ENCODE data around the gene KCTD18.
A peak's percentile ranks its signal among the peaks of the same experiment; 100 is the strongest.

Gene KCTD18

DNA sequence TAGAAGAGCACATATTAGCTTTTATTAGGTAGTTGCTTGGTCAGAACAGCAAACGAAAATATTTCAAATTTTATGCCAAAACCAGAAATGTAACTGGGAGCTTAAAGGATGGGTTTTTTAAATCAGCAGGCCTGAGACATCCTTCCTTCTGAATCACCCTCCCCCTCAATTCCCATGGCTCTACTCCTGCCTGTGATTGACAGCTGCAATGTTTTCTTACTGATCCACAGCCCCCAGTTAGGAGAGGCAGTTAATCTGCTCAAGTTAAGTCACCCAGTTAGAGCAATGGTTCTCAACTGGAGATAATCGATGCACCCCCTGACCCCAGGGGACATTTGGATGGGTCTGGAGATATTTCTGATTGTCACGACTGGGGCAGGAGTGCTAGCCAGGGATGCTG is 24.9 kb downstream of the KCTD18 start:
- DNase-seq (ENCODE audit: low read depth) = no peak

GRCh38 chr2:200483729-200484198 is 26.1 kb downstream of the KCTD18 start:
- DNase-seq (ENCODE audit: low read depth) = no peak

DNA sequence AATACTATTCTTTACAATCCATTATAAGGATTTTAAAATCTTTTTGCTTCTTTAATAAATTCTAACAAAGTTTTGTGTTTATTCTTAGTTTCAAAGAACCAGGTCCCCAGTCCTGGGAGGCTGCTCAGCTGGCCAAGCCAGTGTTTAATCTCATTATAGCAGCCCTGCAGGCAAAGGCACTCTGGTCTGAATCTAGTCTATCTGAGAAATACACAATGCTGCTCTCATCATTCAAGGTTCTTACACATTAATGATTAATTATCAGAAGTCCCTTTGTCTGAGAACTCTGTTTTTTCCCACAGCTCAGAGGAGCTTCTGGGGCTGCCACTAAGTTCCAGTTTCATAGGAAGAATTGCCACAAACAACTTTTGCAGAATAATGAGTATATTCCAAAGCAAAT is 27.7 kb downstream of the KCTD18 start:
- DNase-seq (ENCODE audit: low read depth) = no peak

GRCh38 chr2:200479692-200480265 is 30.1 kb downstream of the KCTD18 start:
- DNase-seq (ENCODE audit: low read depth) = peak; percentile 29

- no peak for DNase-seq (ENCODE audit: low read depth)
Measured at GRCh38 chr2:200477667-200478131, 32.2 kb downstream of the KCTD18 start.

GRCh38 chr2:200476836-200477235 is 33.0 kb downstream of the KCTD18 start:
- no peak for DNase-seq (ENCODE audit: low read depth)

DNA sequence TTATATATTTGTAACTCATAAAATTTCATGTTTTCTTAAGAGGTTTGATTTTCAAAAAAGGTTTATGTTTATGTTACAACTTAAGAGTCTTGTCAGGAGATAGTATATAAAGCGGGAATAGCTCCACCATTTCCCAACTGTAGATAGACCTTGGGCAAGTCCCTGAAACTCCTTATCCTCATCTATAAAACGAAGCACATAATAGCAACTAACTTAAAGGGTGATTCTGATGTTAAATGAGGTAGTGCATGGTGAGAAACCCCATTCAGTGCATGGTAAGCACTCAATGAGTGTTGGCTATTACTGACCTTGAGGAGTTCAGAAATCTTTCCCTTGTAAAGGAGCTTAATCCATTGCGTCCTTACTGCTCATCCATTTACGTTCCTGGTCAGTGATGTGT is 34.1 kb downstream of the KCTD18 start:
- no peak for DNase-seq (ENCODE audit: low read depth)

DNA sequence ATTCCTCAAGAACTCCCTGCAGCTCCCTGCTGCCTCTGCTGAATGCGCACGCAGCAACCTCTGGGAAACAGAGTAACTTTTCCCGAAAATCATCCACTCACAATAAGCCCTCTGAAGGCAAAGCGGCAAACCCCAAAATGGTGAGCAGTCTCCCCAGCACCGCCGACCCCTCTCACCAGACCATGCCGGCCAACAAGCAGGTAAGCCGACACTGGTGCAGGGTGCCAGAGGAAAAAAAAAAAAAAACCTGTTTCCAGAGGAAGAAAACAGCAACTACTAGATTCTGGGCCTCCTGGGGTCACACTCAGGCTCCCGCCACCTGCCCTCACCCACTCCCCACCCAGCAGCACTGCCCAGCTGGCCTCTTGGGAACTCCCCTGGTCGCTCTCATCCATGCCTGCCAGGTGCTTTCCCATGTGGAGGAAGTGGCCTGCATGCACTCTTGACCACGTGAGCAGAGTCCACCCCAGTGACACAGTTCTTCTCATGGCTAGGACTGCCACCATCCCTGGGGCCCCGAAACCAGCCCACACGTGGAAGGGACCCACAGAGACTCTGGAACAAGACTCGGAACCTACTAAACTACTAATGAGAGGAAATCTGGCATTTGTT is 36.9 kb downstream of the KCTD18 start:
- no peak for DNase-seq (ENCODE audit: low read depth)

- DNase-seq (ENCODE audit: low read depth) = no peak
Measured at GRCh38 chr2:200471928-200472645, 37.8 kb downstream of the KCTD18 start.

DNA sequence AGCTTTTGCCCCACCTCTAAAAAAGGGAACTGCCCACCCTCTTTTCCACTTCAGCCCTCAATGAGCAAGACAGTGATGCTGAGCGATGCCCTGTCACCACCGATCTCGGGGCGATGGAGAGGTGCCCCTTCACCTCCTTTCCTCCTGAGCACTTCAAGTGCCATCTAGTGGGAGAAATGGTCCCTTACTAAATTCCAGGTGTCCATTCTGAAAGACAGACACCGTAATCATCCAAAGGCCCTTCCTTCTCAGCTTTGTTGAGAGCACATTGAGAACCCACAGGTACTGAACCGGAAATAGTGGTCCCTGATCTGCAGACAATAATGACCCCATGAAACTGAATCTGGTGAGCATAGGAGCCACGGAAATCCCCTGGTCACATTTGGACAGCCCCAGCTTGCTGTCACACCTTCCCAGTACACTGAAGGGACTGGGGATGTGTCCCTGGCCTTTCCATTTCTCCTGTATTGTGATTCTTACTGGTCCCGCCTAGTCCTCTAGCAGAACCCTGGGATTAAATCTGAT is 38.5 kb downstream of the KCTD18 start:
- DNase-seq (ENCODE audit: low read depth) = peak; percentile 33

- no peak for DNase-seq (ENCODE audit: low read depth)
Measured at GRCh38 chr2:200470230-200470629, 39.6 kb downstream of the KCTD18 start.

DNA sequence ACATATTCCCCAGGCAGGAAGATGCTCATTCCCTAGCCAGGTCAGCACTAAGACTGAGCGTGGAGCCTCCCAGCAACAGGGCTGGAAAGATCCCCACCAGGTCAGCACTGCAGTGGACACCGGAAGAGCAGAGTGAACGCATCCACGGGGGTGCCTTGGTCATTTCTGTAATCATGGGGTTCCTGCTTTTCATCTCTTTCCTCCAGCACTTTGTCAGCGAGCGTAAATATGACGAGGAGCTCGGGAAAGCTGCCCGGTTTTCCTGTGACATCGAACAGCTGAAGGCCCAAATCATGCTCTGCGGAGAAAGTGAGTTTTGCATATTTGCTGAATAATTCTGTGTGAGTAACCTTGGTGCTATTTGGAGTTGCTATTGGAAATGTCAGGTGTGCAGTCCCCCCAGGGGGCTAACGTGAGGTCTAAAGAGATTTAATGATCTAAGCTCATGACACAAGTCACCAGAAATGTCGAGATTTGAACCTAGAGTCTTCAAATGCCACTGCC is 40.1 kb downstream of the KCTD18 start:
- no peak for DNase-seq (ENCODE audit: low read depth)

DNA sequence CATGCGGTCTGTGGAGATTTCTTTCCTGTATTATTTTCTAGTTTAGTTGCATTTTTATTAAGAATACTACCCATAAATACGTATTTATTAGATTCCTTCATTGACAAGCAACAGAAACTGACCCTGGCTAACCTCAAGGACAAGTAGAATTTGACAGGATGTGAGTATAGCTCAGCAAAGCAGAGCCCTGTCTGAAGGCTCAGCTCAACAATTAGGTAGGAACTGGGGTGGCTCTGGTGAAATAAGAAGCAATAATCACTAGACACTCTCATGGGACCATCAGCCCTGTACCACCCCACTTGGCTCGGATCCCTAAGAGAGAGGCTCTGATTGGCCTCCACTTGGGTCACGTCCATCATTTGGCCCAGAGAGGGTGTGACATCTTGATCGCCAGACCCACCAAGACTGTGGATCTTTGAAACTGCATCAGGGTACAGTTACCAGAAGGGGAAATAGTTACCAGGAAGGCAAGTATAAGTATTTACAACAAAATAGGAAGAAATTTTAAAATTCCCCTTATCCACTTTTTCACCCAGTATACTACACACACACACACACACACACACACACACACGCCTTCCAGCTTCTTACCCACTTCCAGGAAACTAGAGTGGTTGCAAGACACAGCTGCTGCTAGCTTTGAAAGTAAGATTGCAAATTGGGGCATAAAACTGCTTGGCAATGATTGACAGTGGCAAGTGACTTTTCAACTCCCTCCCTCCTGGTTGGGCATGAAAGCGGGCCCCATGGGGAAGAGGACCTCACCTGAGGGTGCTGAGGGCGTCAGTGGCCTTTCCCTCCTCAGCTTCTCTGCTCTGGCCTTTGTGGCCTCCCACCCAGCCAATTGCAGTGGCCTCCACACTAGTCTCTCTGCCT is 41.8 kb downstream of the KCTD18 start:
- no peak for DNase-seq (ENCODE audit: low read depth)

DNA sequence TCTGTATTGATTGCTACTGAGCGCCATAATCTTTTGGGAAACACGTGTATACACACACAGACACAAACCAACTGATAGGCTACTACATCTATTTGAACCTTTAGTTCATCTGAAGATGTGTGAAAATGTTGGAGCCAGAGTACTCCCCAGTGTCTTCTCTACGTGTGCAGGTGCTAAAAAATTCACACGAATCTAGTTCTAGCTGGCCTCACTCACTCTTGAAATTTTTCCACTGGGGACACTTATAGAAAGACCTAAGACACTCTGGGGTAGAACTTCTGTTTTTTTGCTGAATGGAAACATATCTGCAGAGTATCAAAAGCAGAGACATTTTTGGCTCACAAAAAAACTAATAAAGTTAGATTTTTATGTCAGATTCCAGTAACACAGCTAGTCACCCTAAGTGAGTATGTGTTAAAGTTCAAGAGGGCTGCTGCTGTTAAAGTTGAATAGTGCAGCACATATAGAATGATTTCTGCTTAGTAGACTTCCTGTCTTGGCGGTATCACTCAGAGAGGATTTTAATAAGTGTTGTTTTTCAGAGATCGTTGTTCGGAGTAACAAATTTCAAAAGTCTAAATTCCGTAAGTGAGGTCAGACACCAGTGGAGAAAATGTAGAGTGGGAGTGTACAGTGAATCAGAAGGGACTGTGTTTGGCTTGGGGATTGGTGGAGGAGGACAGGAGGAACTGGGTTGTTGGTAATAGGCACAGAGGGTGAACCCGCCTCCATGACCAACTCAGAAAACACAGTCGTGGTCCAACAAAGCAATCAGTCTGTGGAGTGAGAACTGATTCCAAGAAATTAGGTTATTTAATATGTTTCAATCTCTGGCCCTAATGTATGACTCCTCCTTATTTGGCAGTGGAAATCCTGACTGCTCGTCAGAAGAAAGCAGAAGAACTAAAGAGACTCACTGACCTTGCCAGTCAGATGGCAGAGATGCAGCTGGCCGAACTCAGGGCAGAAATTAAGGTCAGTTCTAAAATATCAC is 43.1 kb downstream of the KCTD18 start:
- peak; percentile 79 for DNase-seq (ENCODE audit: low read depth)

DNA sequence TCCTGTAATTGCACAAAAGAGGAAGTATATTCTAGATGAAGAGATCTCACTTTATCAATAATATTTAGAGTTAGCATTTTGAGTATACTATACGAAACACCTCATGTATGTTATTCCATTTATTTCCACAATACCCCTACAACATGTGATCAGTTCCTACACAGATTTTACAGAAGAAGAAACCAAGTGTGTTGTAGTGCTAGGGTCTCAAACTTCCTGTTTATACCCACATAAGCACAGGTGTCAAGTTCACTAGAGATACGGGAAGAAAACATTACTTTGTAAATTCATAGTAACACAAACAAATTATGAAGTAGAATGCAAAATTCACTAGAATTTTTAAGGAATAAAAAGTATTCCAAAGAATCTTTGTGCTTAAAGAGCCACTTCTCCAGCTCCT is 46.4 kb downstream of the KCTD18 start:
- DNase-seq (ENCODE audit: low read depth) = no peak

DNA sequence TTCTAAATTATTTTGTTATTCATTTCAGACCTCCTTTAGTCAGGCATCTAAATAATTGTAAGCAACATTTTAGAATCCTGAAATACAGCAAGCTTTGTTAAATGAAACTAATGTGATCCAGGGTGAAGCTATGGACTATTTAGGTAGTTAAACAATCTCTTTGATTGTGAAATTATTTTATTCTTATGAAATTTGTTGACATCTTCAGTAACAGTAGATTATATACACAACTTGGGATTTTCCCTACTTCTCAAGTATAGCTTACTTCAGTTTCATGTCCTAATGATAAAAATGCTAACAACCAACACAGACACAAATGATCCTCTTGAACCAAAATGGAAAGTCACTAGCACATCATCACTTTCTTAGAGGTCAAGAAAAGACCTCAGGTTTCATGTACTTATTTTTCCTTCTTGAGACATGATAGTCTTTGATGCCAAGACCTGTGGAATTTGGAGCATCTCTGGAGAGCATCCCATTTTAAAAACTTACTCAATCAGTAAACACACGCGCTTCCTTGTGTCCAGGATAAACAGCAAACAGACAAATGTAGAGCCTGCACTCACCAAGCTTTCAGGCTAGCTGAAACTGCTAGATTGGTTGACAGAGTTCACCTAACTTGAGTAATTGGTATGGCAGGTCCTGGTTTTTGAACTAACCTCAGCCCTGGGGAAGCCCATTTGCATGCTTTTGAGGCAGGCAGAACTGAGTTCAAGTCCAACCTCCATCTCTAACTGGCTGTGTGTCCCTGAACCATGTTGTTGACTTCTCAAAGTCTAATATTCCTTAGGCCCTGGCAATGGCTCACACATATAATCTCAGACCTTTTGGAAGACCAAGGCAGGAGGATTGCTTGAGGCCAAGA is 47.8 kb downstream of the KCTD18 start:
- DNase-seq (ENCODE audit: low read depth) = no peak

- no peak for DNase-seq (ENCODE audit: low read depth)
Measured at GRCh38 chr2:200459101-200459500, 50.8 kb downstream of the KCTD18 start.

DNA sequence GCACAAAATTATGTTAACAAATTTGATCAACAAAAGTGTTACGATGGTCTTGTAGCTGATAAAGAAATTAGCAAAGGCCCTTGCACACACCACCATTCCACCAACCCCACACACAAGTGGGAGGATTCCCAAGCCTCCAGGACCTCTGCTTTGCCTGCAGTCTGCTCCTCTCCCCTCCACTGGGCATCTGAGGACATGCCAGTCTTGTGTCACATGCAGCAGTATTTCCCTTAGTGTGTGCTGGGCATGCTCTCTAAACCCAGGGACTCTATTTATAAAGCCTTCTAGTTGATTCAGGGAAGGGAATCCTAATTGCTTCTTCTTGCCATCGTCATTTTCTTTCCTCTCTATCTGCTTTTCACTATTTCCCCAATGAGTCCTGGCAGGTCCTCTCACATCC is 53.3 kb downstream of the KCTD18 start:
- DNase-seq (ENCODE audit: low read depth) = no peak

DNA sequence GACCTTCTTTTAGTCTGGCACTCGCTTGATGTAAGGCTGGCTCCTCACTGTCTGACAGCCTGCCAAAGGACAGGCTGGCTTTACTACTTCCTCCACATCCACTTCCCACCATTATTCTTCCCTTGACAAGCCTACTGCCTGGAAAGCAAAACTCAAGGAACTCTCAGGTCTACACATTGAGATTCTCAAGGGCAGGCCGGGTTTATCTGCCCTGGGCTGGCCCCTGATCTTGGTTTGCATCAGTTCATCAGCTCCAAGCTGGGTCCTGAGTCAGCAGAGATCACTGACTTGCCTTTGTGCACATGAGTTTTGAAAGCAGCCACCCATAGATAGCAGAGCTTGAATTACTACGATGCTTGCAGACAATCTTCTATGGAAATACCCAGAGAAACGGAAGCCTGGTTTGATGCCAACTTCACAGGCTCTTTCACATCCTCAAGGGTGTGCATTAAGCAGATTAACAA is 53.9 kb downstream of the KCTD18 start:
- no peak for DNase-seq (ENCODE audit: low read depth)
